ENCODE measurements around the gene FANCE. TPM values are rescaled to one million over a fixed set of nuclear protein-coding genes. Genes with fewer than 3 reads are reported as not detected.

The FANCE gene
- total and polyA plus RNA-seq, 7 donors = 3.8 to 15.2 (median 7.1) TPM

- Histone ChIP-seq H3K27me3 (ENCODE audit: insufficient read depth in 3 of 3, low read length in 2 of 3) (no peaks in the 10 kb centered on the region), H3K4me3 (no peak overlapping the region), H3K36me3 (ENCODE audit: insufficient read depth in 1 of 2, low read depth in 1 of 2) (no peaks in the 10 kb centered on the region), H3K9me3 (no peaks in the 10 kb centered on the region), H3K27ac (peak overlapping the region; percentile 93), H3K4me1 (peaks cover 31% of the 10 kb centered on the region)
- intact Hi-C loops (cut with DNase I) = no loop called here
- TF ChIP-seq CTCF (IDR thresholded peaks at IDR 0.05) = no peak
- no peak for DNase-seq
- WGBS, 3 donors = 84 to 87% (median 84%) methylated on average over 4 of the region's 4 CpGs
- no peak for ATAC-seq
Observed at GRCh38 chr6:35499372-35499771, 47.2 kb downstream of the FANCE start.

- no peak for TF ChIP-seq CTCF (IDR thresholded peaks at IDR 0.05)
- no peaks in the 10 kb centered on the region for H3K9me3 ChIP-seq
- peaks cover 0 to 7% (median 0%) of the 10 kb centered on the region in 3 donors for H3K27me3 ChIP-seq (ENCODE audit: insufficient read depth in 3 of 3, low read length in 2 of 3)
- peak overlapping the region; percentile 93 for H3K27ac ChIP-seq
- H3K4me3 ChIP-seq = no peak overlapping the region
- WGBS, 3 donors = 29 to 46% (median 30%) methylated on average over 6 of the region's 6 CpGs
- DNase-seq (peak in 1 of 2 donors; percentile 75), ATAC-seq (peak; percentile 59 to 74 (median 74))
- intact Hi-C loops (cut with DNase I) = no loop called here
- no peaks in the 10 kb centered on the region for H3K36me3 ChIP-seq (ENCODE audit: insufficient read depth in 1 of 2, low read depth in 1 of 2)
- H3K4me1 ChIP-seq = peaks cover 19% of the 10 kb centered on the region
Observed at GRCh38 chr6:35500782-35501181, 48.6 kb downstream of the FANCE start.

- peaks cover 0 to 7% (median 0%) of the 10 kb centered on the region in 3 donors for H3K27me3 ChIP-seq (ENCODE audit: insufficient read depth in 3 of 3, low read length in 2 of 3)
- no peak overlapping the region for H3K27ac ChIP-seq
- DNase-seq = no peak
- H3K4me1 ChIP-seq = peaks cover 19% of the 10 kb centered on the region
- intact Hi-C loops (cut with DNase I) = no loop called here
- H3K4me3 ChIP-seq = no peak overlapping the region
- 90 to 100% (median 97%) methylated on average over 2 of the region's 2 CpGs for WGBS, 3 donors
- no peaks in the 10 kb centered on the region for H3K9me3 ChIP-seq
- ATAC-seq = no peak
- no peaks in the 10 kb centered on the region for H3K36me3 ChIP-seq (ENCODE audit: insufficient read depth in 1 of 2, low read depth in 1 of 2)
- no peak for TF ChIP-seq CTCF (IDR thresholded peaks at IDR 0.05)
Observed at GRCh38 chr6:35501784-35502183, 49.6 kb downstream of the FANCE start.

GRCh38 chr6:35503534-35503933 lies 51.4 kb downstream of the FANCE start:
- no peak for DNase-seq
- Histone ChIP-seq H3K9me3 (no peaks in the 10 kb centered on the region), H3K27me3 (ENCODE audit: insufficient read depth in 3 of 3, low read length in 2 of 3) (peaks cover 0 to 7% (median 0%) of the 10 kb centered on the region in 3 donors), H3K27ac (no peak overlapping the region), H3K4me3 (no peak overlapping the region), H3K4me1 (peaks cover 10% of the 10 kb centered on the region), H3K36me3 (ENCODE audit: insufficient read depth in 1 of 2, low read depth in 1 of 2) (no peaks in the 10 kb centered on the region)
- WGBS, 3 donors = 11 to 21% (median 17%) methylated on average over 15 of the region's 15 CpGs
- ATAC-seq = peak in 3 of 4 donors; percentile 34 to 43 (median 40)
- intact Hi-C loops (cut with DNase I) = no loop called here
- no peak for TF ChIP-seq CTCF (IDR thresholded peaks at IDR 0.05)

- TF ChIP-seq CTCF (IDR thresholded peaks at IDR 0.05) = no peak
- no peaks in the 10 kb centered on the region for H3K36me3 ChIP-seq (ENCODE audit: insufficient read depth in 1 of 2, low read depth in 1 of 2)
- peaks cover 0 to 8% (median 1%) of the 10 kb centered on the region in 3 donors for H3K27me3 ChIP-seq (ENCODE audit: insufficient read depth in 3 of 3, low read length in 2 of 3)
- ATAC-seq (no peak), DNase-seq (no peak)
- H3K27ac ChIP-seq = no peak overlapping the region
- WGBS, 3 donors = 49 to 52% (median 50%) methylated on average over 19 to 21 of the region's 21 CpGs
- H3K9me3 ChIP-seq = no peaks in the 10 kb centered on the region
- H3K4me3 ChIP-seq = no peak overlapping the region
- intact Hi-C loops (cut with DNase I) = no loop called here
- peaks cover 10% of the 10 kb centered on the region for H3K4me1 ChIP-seq
Observed at GRCh38 chr6:35505999-35506412, 53.9 kb downstream of the FANCE start.
